HepG2 (cell line): ENCODE data around the gene ST7L. TPM values are rescaled to one million over a fixed set of nuclear protein-coding genes. Genes with fewer than 3 reads are reported as not detected.

Source experiments
- ATAC-seq: fragments of 200-7000 bp; cut with Tn5 transposase; 3 replicates; pipeline ENCODE4 v1.9.1; 2020; ENCODE audit warnings: mild to moderate bottlenecking, moderate library complexity
- BruUV-seq: library from RNA; stranded (reverse); fragments of 400-500 nt; replicated peaks from 2 replicates; lab custom pipeline; 2021; lab: Mats Ljungman, UMichigan
- CTCF ChIA-PET: fragments of 300-600 bp; formaldehyde crosslinking; extraction: SDS; loops from one replicate; lab custom pipeline; 2021; ENCODE audit warnings: low total read pairs, inconsistent platforms, low intra/inter-chr PET ratio; lab: Yijun Ruan, JAX
- POLR2A ChIA-PET: fragments of 350-600 bp; sonication (Branson Sonifier 250); formaldehyde crosslinking; loops from one replicate; lab custom pipeline; 2020; ENCODE audit warnings: antibody characterized with exemption, inconsistent platforms; lab: Yijun Ruan, JAX
- DNase-seq: peaks from one replicate; pipeline ENCODE4 v3.0.0-alpha.2; 2015; ENCODE audit warnings: low spot score
- FAIRE-seq: peaks from 3 replicates; lab custom pipeline; 2011; peaks lifted over from hg19 to GRCh38; lab: Jason Lieb, UNC
- H2AFZ ChIP-seq: one replicate; pipeline ENCODE4 v1.6.1; 2011; ENCODE audit warnings: low read length, inconsistent platforms
- H3K27ac ChIP-seq: fragments of 300-600 bp; 3 replicates; pipeline ENCODE4 v1.8.0; 2011; ENCODE audit warnings: mixed run types, mild to moderate bottlenecking, mixed read lengths, low read length, inconsistent platforms; ENCODE audit not compliant: insufficient read depth; ENCODE audit errors: extremely low read length
- H3K27me3 ChIP-seq, 2 experiments: fragments of 200-600 bp in 1 of 2; 2 replicates in 1 of 2; 3 replicates in 1 of 2; pipeline versions ENCODE4 v1.6.0 to v1.8.0; 2011; ENCODE audit warnings: low read length in 2 of 2, mild to moderate bottlenecking in 2 of 2, moderate library complexity in 2 of 2, inconsistent platforms in 1 of 2; ENCODE audit not compliant: insufficient read depth in 2 of 2, control insufficient read depth in 1 of 2
- H3K36me3 ChIP-seq, 2 experiments: fragments of 200-600 bp in 1 of 2; replicated peaks in 1 of 2; 2 replicates in 1 of 2; 3 replicates in 1 of 2; pipeline versions ENCODE4 v1.5.1 to v1.8.0; 2011; ENCODE audit warnings: low read length in 2 of 2, inconsistent platforms in 1 of 2; ENCODE audit not compliant: insufficient read depth in 2 of 2, control insufficient read depth in 1 of 2
- H3K4me1 ChIP-seq: 2 replicates; pipeline ENCODE4 v1.5.1; 2012; ENCODE audit warnings: low read length, inconsistent platforms; ENCODE audit not compliant: insufficient read depth
- H3K4me2 ChIP-seq: 2 replicates; pipeline ENCODE4 v1.6.0; 2011; ENCODE audit warnings: low read depth, low read length, inconsistent platforms
- H3K4me3 ChIP-seq, 3 experiments: fragments of 200-600 bp in 1 of 3; sonication (generic), shearing (Covaris generic) in 1 of 3; replicated peaks in 1 of 3; 2 replicates each; pipeline ENCODE4 v1.5.1; 2011 to 2016; ENCODE audit warnings: low read length in 3 of 3, inconsistent platforms in 2 of 3, low read depth in 2 of 3, mild to moderate bottlenecking in 2 of 3, control low read depth in 1 of 3, mixed read lengths in 1 of 3; ENCODE audit not compliant: insufficient read depth in 1 of 3
- H3K79me2 ChIP-seq: one replicate; pipeline ENCODE4 v1.6.1; 2011; ENCODE audit warnings: low read length, inconsistent platforms; ENCODE audit not compliant: insufficient read depth
- H3K9ac ChIP-seq: 2 replicates; pipeline ENCODE4 v1.6.0; 2011; ENCODE audit warnings: mild to moderate bottlenecking, low read depth, low read length, inconsistent platforms; ENCODE audit not compliant: insufficient read depth
- H3K9me3 ChIP-seq: 2 replicates; pipeline ENCODE4 v1.5.1; 2012; ENCODE audit warnings: mild to moderate bottlenecking, low read length
- H4K20me1 ChIP-seq: 2 replicates; pipeline ENCODE4 v1.6.0; 2011; ENCODE audit warnings: inconsistent platforms, mild to moderate bottlenecking, low read length, moderate library complexity; ENCODE audit not compliant: insufficient read depth
- ARNT ChIP-seq: fragments of 450-650 bp; IDR thresholded peaks from 2 replicates; pipeline ENCODE4 v1.6.1; 2017
- DPF2 ChIP-seq: sonication (generic); formaldehyde crosslinking; IDR thresholded peaks from 2 replicates; pipeline ENCODE4 v1.4.0; 2020; ENCODE audit warnings: mild to moderate bottlenecking, low read depth, missing genetic modification reagents, borderline replicate concordance
- IKZF1 ChIP-seq: fragments of 450-650 bp; IDR thresholded peaks from 2 replicates; pipeline ENCODE4 v1.7.1; 2016
- MAFK ChIP-seq, 2 experiments: IDR thresholded peaks in 1 of 2; conservative IDR thresholded peaks in 1 of 2; 2 replicates each; pipeline ENCODE4 v1.6.1; 2011; ENCODE audit warnings: improper control_type of control experiment in 2 of 2, low read length in 2 of 2
- NFE2 ChIP-seq: sonication (generic); formaldehyde crosslinking; IDR thresholded peaks from 2 replicates; pipeline ENCODE4 v1.4.0; 2020; ENCODE audit warnings: missing genetic modification reagents
- PBX3 ChIP-seq: sonication (generic); formaldehyde crosslinking; IDR thresholded peaks from 2 replicates; pipeline ENCODE4 v1.8.1; 2023; ENCODE audit warnings: missing genetic modification reagents, inconsistent platforms, borderline replicate concordance
- PPARG ChIP-seq: conservative IDR thresholded peaks from 2 replicates; pipeline ENCODE4 v1.6.1; 2016; ENCODE audit warnings: missing biosample characterization, missing genetic modification reagents
- REPIN1 ChIP-seq: sonication (generic); formaldehyde crosslinking; IDR thresholded peaks from 2 replicates; pipeline ENCODE4 v1.8.0; 2022; ENCODE audit warnings: missing genetic modification reagents, low read depth, mild to moderate bottlenecking, borderline replicate concordance
- THYN1 ChIP-seq: sonication (generic); formaldehyde crosslinking; IDR thresholded peaks from 2 replicates; pipeline ENCODE4 v1.8.1; 2023; ENCODE audit warnings: low read depth, mild to moderate bottlenecking, moderate library complexity, missing genetic modification reagents, borderline replicate concordance
- ZFP37 ChIP-seq: sonication (generic); formaldehyde crosslinking; IDR thresholded peaks from 2 replicates; pipeline ENCODE4 v1.4.0; 2020; ENCODE audit warnings: missing genetic modification reagents, borderline replicate concordance
- ZKSCAN1 ChIP-seq: fragments of 150-350 bp; IDR thresholded peaks from 2 replicates; pipeline ENCODE4 v1.6.1; 2014; ENCODE audit warnings: low read length
- ZNF326 ChIP-seq: sonication (generic); formaldehyde crosslinking; IDR thresholded peaks from 2 replicates; pipeline ENCODE4 v1.4.0; 2020; ENCODE audit warnings: missing genetic modification reagents, borderline replicate concordance
- ZNF451 ChIP-seq: sonication (generic); formaldehyde crosslinking; IDR thresholded peaks from 2 replicates; pipeline ENCODE4 v1.5.0; 2020; ENCODE audit warnings: mild to moderate bottlenecking, missing genetic modification reagents
- ZNF652 ChIP-seq: IDR thresholded peaks from 2 replicates; pipeline ENCODE4 v1.6.1; 2016; ENCODE audit warnings: low read depth, borderline replicate concordance
- ZNF740 ChIP-seq: sonication (generic); formaldehyde crosslinking; IDR thresholded peaks from 2 replicates; pipeline ENCODE4 v1.4.0; 2020; ENCODE audit warnings: missing genetic modification reagents
- ZNF839 ChIP-seq: sonication (generic); formaldehyde crosslinking; IDR thresholded peaks from 2 replicates; pipeline ENCODE4 v1.4.0; 2020; ENCODE audit warnings: missing genetic modification reagents, mild to moderate bottlenecking, borderline replicate concordance
- WGBS: methylation state at CpG from one replicate; pipeline ENCODE4 v1.1.6; 2017; ENCODE audit warnings: low lambda C conversion rate; 5-methylcytosine and 5-hydroxymethylcytosine counted together
- in situ Hi-C: cut with HindIII; loops from 2 replicates; pipeline ENCODE4 v1.10.0; 2017; ENCODE audit warnings: low pct_unique_long_range_greater_than_20kb; ENCODE audit not compliant: extremely low pct_ligation_motif_present
- intact Hi-C: fragments of 100-400 bp; cut with micrococcal nuclease; formaldehyde crosslinking; loops from one replicate; pipeline ENCODE4 v1.10.0; 2022; ENCODE audit not compliant: unreplicated experiment
- polyA plus RNA-seq, 8 experiments: library from polyadenylated mRNA; depleted of rRNA in 3 of 8; stranded (reverse) in 7 of 8; unstranded in 1 of 8; fragments of >200 nt; fragmentation: Illumina TruSeq in 4 of 8; extraction: Trizol in 4 of 8; gene quantifications; 2 replicates each; pipeline versions ENCODE4 v1.2.1 to v1.2.3, GENCODE V29; 2011 to 2016; ENCODE audit warnings: low read depth in 4 of 8, missing spikeins in 1 of 8, mixed read lengths in 1 of 8; ENCODE audit not compliant: insufficient read depth in 1 of 8
- total RNA-seq, 5 experiments: library from RNA; depleted of rRNA; stranded (reverse); fragments of >200 nt; fragmentation: Illumina TruSeq; extraction: Trizol; gene quantifications; 2 replicates each; pipeline ENCODE4 v1.2.3, GENCODE V29; 2016; ENCODE audit warnings: low read depth in 1 of 5

The ST7L gene
- total and polyA plus RNA-seq, 2 of the 13 experiments (the other 11 are each of a cell fraction or from before 2014, with no cell fraction given): 8.6 to 19.9 TPM

- TF ChIP-seq ZFP37 (CRISPR knock-in tag): no peak
- no peak for TF ChIP-seq ARNT
- TF ChIP-seq REPIN1: no peak
These were observed 107.0 kb downstream of the ST7L start (continued) for GRCh38 chr1:112511897-112512296.

DNA sequence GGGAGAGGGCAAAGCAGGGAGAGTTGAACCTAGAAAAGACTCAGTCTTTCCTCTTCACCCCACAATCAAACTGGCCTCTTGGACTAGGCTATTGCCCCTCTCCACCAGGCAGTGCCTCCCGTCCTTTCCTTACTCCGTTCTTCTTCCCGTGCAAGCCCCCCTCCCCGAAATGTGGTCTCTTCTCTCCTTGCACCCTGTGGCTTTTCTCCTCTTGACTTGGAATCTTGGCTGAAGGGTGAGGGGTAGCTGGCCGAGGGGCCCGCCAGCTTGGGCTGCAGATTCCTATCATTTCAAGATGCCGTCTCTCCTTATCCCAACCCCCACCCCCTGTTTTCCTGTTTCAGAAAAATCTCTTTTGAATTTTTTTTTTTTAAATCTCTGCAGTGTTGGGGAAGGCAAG, 108.6 kb downstream of the ST7L start:
- H3K4me3 ChIP-seq: no peak overlapping the region
- TF ChIP-seq THYN1 (CRISPR knock-in tag) (no peak), ZNF326 (CRISPR knock-in tag) (no peak), NFE2 (no peak), ZKSCAN1 (no peak), IKZF1 (no peak), ZNF740 (CRISPR knock-in tag) (no peak), ZNF652 (CRISPR knock-in tag) (no peak), ZNF451 (CRISPR knock-in tag) (no peak), DPF2 (CRISPR knock-in tag) (no peak), PPARG (CRISPR knock-in tag) (no peak), PBX3 (no peak), ZNF839 (CRISPR knock-in tag) (no peak), MAFK (conservative IDR thresholded peaks at IDR 0.05 in 1 of 2, IDR thresholded peaks at IDR 0.05 in 1 of 2; ENCODE audit: low read length in 2 of 2) (no peak)
- intact Hi-C loops (no loop called here), in situ Hi-C loops (no loop called here)
- no peaks in the 10 kb centered on the region for H3K36me3 ChIP-seq
- H3K27me3 ChIP-seq: peaks cover 7 to 75% of the 10 kb centered on the region in 2 experiments; a peak in 4 of 5 replicates
- H3K4me1 ChIP-seq: peaks cover 16% of the 10 kb centered on the region
- no peak overlapping the region for H2AFZ ChIP-seq
- ChIA-PET POLR2A (no interaction called here), CTCF (no interaction called here)
- no peaks in the 10 kb centered on the region for H3K9me3 ChIP-seq
- no peak for FAIRE-seq
- H3K79me2 ChIP-seq: no peaks in the 10 kb centered on the region
- no peak overlapping the region for H3K4me2 ChIP-seq
- 23% methylated on average over 7 of the region's 7 CpGs for WGBS
- peaks cover 2% of the 10 kb centered on the region; the same call in 1 of the 2 replicates for H4K20me1 ChIP-seq
- no peak overlapping the region for H3K9ac ChIP-seq
- no peak overlapping the region for H3K27ac ChIP-seq
- no peak for DNase-seq
- no peak for ATAC-seq
- BruUV-seq: no TSS peak
